DMS53 treated with DMSO at 0.1 percent for 48 hours (cell line): ENCODE data around the gene SH2D4B.

Source experiments
- DNase-seq: peaks from one replicate; lab custom pipeline; 2025; ENCODE audit not compliant: unreplicated experiment; lab: John Stamatoyannopoulos, UW

Gene SH2D4B

GRCh38 chr10:80622153-80622552 is 84.5 kb downstream of the SH2D4B start:
- DNase-seq, result no peak

- no peak for DNase-seq
These were observed 92.6 kb downstream of the SH2D4B start for GRCh38 chr10:80630324-80630723.

- DNase-seq, result no peak
These were observed 95.0 kb downstream of the SH2D4B start for GRCh38 chr10:80632742-80633141.

- DNase-seq, result no peak
These were observed 95.7 kb downstream of the SH2D4B start for GRCh38 chr10:80633383-80633860.

- no peak for DNase-seq
These were observed 96.2 kb downstream of the SH2D4B start for GRCh38 chr10:80633910-80634309.

- DNase-seq, result no peak
These were observed 105.0 kb downstream of the SH2D4B start for GRCh38 chr10:80642661-80643060.

GRCh38 chr10:80646366-80646765 is 108.7 kb downstream of the SH2D4B start:
- DNase-seq, result no peak

GRCh38 chr10:80647173-80647833 is 109.6 kb downstream of the SH2D4B start:
- DNase-seq, result no peak

- no peak for DNase-seq
These were observed 110.4 kb downstream of the SH2D4B start for GRCh38 chr10:80648106-80648505.

GRCh38 chr10:80649183-80649582 is 111.5 kb downstream of the SH2D4B start:
- no peak for DNase-seq

GRCh38 chr10:80655898-80656297 is 118.2 kb downstream of the SH2D4B start:
- DNase-seq, result no peak

GRCh38 chr10:80658068-80658467 is 120.4 kb downstream of the SH2D4B start:
- no peak for DNase-seq

GRCh38 chr10:80659289-80659688 is 121.6 kb downstream of the SH2D4B start:
- no peak for DNase-seq

- DNase-seq, result no peak
These were observed 122.6 kb downstream of the SH2D4B start for GRCh38 chr10:80660266-80660665.

GRCh38 chr10:80660736-80661135 is 123.0 kb downstream of the SH2D4B start:
- DNase-seq, result no peak

GRCh38 chr10:80661526-80661925 is 123.8 kb downstream of the SH2D4B start:
- DNase-seq, result no peak

- DNase-seq, result peak; percentile 74
These were observed 124.9 kb downstream of the SH2D4B start for GRCh38 chr10:80662429-80663261.

GRCh38 chr10:80664071-80664680 is 126.5 kb downstream of the SH2D4B start:
- DNase-seq, result peak; percentile 66

- no peak for DNase-seq
These were observed 131.8 kb downstream of the SH2D4B start for GRCh38 chr10:80669485-80669884.

- DNase-seq, result no peak
These were observed 133.1 kb downstream of the SH2D4B start for GRCh38 chr10:80670774-80671173.

- DNase-seq, result no peak
These were observed 134.1 kb downstream of the SH2D4B start for GRCh38 chr10:80671847-80672246.

GRCh38 chr10:80672613-80673012 is 134.9 kb downstream of the SH2D4B start:
- no peak for DNase-seq
